ENCODE measurements around the gene LRRFIP1.

LRRFIP1 gene

DNA sequence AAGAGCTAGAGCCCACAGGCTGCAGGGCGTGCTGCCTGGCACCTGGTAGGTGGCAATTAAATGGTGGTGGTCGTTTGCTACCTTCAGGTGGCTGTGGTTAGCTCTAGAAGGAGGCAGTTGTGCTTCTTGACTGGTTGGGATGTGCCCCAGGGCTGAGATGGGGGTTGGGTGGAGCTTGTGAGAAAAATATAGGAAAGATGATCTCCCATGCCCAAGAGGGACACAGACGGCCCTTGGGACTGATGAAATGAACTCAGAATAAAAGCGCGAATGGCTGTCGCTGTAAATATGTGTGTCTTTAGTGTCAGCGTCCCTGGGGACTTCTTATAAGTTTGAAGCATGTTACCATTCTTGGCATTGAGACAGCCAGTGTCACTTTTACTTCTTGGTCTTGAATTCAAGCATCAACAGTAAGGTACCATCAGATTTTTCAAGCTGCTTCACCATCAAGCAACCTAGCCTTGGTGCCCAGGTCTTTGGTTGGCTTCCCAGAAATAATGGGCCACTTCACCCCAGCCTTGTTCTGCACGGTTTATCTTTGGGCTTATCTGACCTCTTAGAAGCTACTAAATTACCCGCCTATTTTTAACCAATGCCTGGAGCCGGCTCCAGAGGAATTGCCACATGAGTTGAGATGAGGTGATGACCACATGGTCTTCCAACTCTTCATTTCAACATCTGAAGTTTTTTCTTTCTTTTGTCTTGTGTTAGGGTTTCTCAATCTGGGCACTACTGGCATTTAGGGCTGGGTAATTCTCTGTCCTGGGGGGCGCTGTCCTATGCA is 11.9 kb downstream of the LRRFIP1 start:
- Histone ChIP-seq H3K9me3 (ENCODE audit: control insufficient read depth, insufficient read depth, low read length) (peaks cover 2% of the 10 kb centered on the region; the same call in 1 of the 2 replicates), H3K4me2 (ENCODE audit: low read length) (no peak overlapping the region)

DNA sequence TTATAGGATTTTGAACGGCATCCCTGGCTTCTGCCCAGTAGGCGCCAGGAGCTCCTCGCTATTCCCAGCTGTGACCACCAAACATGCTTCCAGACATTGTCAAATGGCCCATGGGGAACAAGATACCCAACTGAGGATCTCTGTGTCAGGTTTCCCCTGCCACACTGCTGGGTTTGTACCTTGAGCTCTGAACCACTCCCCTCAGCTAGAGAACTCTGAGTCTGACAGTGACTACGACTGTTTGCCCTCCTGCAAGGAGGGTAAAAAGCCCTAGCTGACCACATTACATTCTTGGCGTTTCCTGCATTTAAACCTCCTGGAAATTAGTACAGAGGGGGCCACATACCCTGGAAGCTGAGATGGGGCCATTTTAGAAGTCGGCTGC is 12.4 kb downstream of the LRRFIP1 start:
- no peaks in the 10 kb centered on the region for H3K36me3 ChIP-seq (ENCODE audit: control insufficient read depth, low read length)
- H3K79me2 ChIP-seq (ENCODE audit: control insufficient read depth, low read length) = no peaks in the 10 kb centered on the region
- no peak for TF ChIP-seq EZH2phosphoT487 (IDR thresholded peaks at IDR 0.05; ENCODE audit: borderline replicate concordance, low read length)
- TF ChIP-seq, protein P1, sequence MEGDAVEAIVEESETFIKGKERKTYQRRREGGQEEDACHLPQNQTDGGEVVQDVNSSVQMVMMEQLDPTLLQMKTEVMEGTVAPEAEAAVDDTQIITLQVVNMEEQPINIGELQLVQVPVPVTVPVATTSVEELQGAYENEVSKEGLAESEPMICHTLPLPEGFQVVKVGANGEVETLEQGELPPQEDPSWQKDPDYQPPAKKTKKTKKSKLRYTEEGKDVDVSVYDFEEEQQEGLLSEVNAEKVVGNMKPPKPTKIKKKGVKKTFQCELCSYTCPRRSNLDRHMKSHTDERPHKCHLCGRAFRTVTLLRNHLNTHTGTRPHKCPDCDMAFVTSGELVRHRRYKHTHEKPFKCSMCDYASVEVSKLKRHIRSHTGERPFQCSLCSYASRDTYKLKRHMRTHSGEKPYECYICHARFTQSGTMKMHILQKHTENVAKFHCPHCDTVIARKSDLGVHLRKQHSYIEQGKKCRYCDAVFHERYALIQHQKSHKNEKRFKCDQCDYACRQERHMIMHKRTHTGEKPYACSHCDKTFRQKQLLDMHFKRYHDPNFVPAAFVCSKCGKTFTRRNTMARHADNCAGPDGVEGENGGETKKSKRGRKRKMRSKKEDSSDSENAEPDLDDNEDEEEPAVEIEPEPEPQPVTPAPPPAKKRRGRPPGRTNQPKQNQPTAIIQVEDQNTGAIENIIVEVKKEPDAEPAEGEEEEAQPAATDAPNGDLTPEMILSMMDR (IDR thresholded peaks at IDR 0.05; ENCODE audit: low read depth, low read length, poor library complexity, severe bottlenecking) = no peak
- no peak overlapping the region for H3K27ac ChIP-seq (ENCODE audit: low read depth, low read length)
- no peaks in the 10 kb centered on the region for H4K20me1 ChIP-seq (ENCODE audit: control insufficient read depth, insufficient read depth, low read depth, low read length)
- H3K27me3 ChIP-seq (ENCODE audit: control insufficient read depth, low read length) = peaks cover 21% of the 10 kb centered on the region
- H3F3A ChIP-seq (ENCODE audit: control insufficient read depth, insufficient read depth) = no peaks in the 10 kb centered on the region
- H3K9me3 ChIP-seq (ENCODE audit: control insufficient read depth, insufficient read depth, low read length) = no peaks in the 10 kb centered on the region
- H3K4me1 ChIP-seq (ENCODE audit: control insufficient read depth, low read length) = peaks cover 13% of the 10 kb centered on the region
- H3K9me2 ChIP-seq (replicated peaks; ENCODE audit: control insufficient read depth, low read length) = no peaks in the 10 kb centered on the region
- no peak overlapping the region for H3K4me3 ChIP-seq (ENCODE audit: low read length)
- H3K4me2 ChIP-seq (ENCODE audit: low read length) = no peak overlapping the region

More for the DNA sequence above, 11.9 kb downstream of the LRRFIP1 start:
- Histone ChIP-seq H3K27ac (ENCODE audit: low read depth, low read length) (no peak overlapping the region), H3K9me2 (replicated peaks; ENCODE audit: control insufficient read depth, low read length) (no peaks in the 10 kb centered on the region), H3K27me3 (ENCODE audit: control insufficient read depth, low read length) (peaks cover 25% of the 10 kb centered on the region), H3K4me3 (ENCODE audit: low read length) (no peak overlapping the region), H3K36me3 (ENCODE audit: control insufficient read depth, low read length) (no peaks in the 10 kb centered on the region), H3K4me1 (ENCODE audit: control insufficient read depth, low read length) (peaks cover 13% of the 10 kb centered on the region), H3K79me2 (ENCODE audit: control insufficient read depth, low read length) (no peaks in the 10 kb centered on the region), H4K20me1 (ENCODE audit: control insufficient read depth, insufficient read depth, low read depth, low read length) (no peaks in the 10 kb centered on the region), H3F3A (ENCODE audit: control insufficient read depth, insufficient read depth) (no peaks in the 10 kb centered on the region)
- TF ChIP-seq EZH2phosphoT487 (IDR thresholded peaks at IDR 0.05; ENCODE audit: borderline replicate concordance, low read length) = no peak
- TF ChIP-seq, protein P1 (IDR thresholded peaks at IDR 0.05; ENCODE audit: low read depth, low read length, poor library complexity, severe bottlenecking) = no peak

DNA sequence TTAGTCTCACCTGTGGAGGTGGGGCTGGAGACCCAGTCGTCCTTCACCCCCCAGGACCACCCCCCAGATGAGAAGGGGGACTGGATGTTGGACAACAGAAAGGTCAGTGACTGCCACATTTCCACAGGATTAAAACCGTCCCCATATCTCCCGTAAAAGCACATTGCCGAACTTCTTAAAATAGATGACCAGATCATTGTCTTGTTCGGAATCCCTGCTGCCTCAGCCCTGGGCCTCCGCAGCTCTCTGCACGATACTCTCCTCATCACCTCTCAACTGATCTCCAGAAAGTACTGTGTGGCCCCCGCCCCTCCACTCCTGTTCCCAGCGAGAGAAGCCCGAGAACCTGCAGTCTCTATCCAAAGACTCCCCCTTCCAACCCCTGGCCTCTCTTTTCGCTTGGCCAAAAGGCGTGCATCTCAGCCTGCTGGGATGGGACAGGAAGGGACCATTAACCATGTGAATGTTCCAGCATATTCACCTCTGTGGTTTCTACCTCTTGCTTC is 13.2 kb downstream of the LRRFIP1 start:
- H4K20me1 ChIP-seq (ENCODE audit: control insufficient read depth, insufficient read depth, low read depth, low read length) = no peaks in the 10 kb centered on the region
- no peaks in the 10 kb centered on the region for H3K9me2 ChIP-seq (replicated peaks; ENCODE audit: control insufficient read depth, low read length)
- TF ChIP-seq, protein P1 (IDR thresholded peaks at IDR 0.05; ENCODE audit: low read depth, low read length, poor library complexity, severe bottlenecking) = no peak
- no peak overlapping the region for H3K4me3 ChIP-seq (ENCODE audit: low read length)
- H3K27me3 ChIP-seq (ENCODE audit: control insufficient read depth, low read length) = peaks cover 24% of the 10 kb centered on the region
- peaks cover 13% of the 10 kb centered on the region for H3K4me1 ChIP-seq (ENCODE audit: control insufficient read depth, low read length)
- no peaks in the 10 kb centered on the region for H3K79me2 ChIP-seq (ENCODE audit: control insufficient read depth, low read length)
- no peaks in the 10 kb centered on the region for H3K36me3 ChIP-seq (ENCODE audit: control insufficient read depth, low read length)
- H3F3A ChIP-seq (ENCODE audit: control insufficient read depth, insufficient read depth) = no peaks in the 10 kb centered on the region
- H3K4me2 ChIP-seq (ENCODE audit: low read length) = no peak overlapping the region
- H3K9me3 ChIP-seq (ENCODE audit: control insufficient read depth, insufficient read depth, low read length) = no peaks in the 10 kb centered on the region
- H3K27ac ChIP-seq (ENCODE audit: low read depth, low read length) = no peak overlapping the region
